ENCODE data around the gene AJAP1.

Gene AJAP1

GRCh38 chr1:4771267-4771666 is 116.9 kb downstream of the AJAP1 start:
- no peak for DNase-seq (ENCODE audit: low read depth in 2 of 2)

GRCh38 chr1:4771721-4772120 is 117.3 kb downstream of the AJAP1 start:
- DNase-seq (ENCODE audit: low read depth in 2 of 2): no peak

DNA sequence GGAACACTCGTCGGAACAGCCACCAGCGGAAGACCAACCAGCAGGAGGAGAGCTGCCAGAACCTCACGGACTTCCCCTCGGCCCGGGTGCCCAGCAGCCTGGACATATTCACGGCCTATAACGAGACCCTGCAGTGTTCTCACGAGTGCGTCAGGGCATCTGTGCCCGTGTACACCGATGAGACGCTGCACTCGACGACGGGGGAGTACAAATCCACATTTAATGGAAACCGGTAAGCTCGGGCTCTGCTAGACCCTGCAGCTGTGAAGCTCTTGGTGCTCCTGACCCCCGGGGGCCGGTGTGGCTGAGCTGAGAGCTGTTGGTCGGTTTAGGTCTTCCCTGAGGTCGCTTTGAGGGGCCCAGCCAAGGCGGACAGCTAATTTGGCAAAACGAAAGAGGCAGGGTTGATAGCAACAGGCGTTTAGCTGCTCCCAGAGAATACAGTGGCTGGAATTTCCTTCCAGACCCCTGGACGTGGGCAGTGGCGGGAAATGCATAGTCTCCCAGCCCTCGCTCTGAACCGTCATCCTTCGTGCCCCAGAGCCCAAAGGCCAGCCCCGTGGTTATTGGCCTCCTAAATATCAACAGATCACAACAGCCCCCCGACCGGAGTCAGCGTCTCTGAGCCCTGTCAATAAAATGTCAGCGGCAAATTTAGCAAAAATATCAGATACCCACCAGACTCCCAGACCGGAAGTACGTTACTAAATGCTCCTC is 118.0 kb downstream of the AJAP1 start:
- DNase-seq (ENCODE audit: low read depth in 2 of 2): no peak

DNA sequence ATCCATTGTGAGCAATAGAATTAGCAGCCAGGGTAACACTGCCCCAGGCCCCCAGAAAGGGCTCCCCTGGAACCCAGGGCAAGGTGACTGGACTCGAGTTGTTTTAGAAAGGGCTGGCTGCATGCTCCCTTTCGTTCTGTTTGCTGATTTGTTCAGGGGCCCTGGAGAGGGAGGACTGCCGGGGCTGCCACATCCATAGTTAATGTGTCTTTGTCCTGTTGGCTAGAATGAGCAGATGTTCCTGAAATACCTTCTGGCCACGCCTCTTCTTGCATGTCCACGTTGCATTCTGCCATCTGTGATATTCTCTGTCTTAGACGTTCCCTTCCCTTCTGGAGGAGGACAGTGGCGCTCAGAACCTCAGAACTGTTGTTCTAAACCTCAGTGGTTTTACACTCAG is 118.8 kb downstream of the AJAP1 start:
- DNase-seq (ENCODE audit: low read depth in 2 of 2): no peak

DNA sequence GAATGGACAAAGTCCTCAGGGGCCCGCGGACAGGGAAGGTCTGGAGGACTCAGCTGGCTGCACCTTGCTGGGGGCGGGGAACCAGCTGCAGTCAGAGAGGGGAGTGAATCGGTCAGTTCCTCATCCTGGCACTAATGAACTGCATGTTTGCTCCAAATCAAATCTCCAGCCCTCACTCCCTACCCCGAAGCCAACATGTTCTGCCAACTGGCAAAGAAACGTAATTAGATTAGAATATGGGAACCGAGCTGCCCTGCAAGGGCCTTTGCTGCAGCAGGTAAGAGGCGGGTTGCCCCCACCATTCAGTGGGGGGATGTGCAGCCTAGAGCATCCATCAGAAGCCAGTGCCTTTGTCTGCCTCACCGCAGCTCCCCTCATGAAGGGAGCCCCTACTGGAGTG is 121.1 kb downstream of the AJAP1 start:
- DNase-seq (ENCODE audit: low read depth in 2 of 2): no peak

DNA sequence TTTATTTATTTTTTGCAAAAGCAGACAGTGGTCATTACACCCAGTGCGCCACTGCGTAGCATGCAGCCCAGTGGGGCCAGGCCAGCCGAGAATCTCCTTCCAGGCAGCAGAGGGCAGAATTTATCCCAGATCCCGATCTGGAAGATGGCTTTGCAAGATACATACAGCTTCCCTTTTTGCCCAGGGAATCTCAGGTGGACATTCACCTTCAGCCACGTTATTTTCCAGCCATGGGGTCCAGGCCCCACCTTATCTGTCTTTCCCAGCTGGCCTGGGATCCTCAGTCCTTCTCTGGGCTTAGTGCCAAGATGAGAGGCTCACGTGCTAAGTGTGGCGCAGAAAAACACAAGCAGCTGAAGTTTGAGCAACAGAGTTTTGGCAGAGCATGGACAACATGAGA is 123.6 kb downstream of the AJAP1 start:
- no peak for DNase-seq (ENCODE audit: low read depth in 2 of 2)

DNA sequence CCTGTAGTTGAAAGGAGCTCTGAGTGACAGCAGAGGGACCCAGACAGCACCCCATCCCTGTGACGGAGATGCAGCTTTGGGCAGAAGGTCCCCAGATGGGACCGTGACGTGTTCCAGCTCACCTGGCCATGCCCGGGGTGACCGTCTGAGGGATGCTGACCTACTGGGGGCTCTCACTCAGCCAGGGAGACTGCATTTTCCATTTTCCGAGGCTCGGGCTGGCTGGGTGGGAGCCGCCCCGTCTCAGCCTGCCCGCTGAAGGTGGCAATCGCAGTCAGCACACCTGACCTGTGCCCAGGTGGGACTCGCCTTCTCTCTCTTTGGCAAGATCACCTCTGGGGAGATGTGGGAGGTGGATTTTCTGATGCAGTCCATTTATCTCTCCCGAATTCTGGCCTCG is 127.2 kb downstream of the AJAP1 start:
- no peak for DNase-seq (ENCODE audit: low read depth in 2 of 2)

- DNase-seq (ENCODE audit: low read depth in 2 of 2): no peak
Observed at GRCh38 chr1:4784761-4785160, 130.4 kb downstream of the AJAP1 start.

GRCh38 chr1:4786055-4786454 is 131.6 kb downstream of the AJAP1 start:
- DNase-seq (ENCODE audit: low read depth in 2 of 2): no peak

DNA sequence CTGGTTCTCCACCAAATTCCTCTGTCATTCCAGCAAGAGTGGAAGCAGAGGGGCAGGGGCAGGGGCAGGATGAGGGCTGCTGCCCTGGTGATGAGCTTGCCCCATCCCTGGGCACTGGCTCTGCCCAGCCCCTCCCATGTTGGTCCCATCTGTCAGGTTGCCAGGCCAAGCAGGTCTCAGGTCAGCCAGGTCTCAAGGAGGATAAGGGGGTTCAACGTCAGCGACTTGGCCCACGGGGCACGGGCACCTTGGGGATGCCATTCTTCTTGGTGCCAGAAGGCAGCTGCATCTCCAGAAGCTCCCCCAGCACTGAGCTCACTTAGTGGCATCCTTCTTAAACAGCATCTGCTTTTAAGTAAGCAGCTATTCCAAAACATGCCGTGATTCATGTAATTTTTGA is 133.1 kb downstream of the AJAP1 start:
- DNase-seq (ENCODE audit: low read depth in 2 of 2): no peak

DNA sequence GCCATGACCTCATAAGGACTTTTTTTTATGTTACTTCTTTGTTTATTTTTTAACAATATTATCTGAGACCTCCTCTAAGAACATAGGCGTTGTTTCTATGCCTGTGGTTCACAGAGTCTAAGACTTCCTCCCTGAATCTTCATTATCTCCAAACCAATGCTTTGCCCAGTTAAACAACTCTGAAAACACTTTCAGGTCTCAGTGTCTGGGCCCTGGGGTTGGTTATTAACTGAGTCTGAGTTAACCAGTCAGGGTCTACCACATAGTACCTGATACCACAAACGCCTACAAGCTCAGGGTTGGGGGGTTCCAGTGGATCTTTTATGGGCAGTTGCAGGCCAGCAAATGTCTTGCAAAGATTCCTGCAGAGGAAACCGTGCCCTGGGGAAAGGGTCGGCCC is 138.2 kb downstream of the AJAP1 start:
- DNase-seq (ENCODE audit: low read depth in 2 of 2): no peak

GRCh38 chr1:4794020-4794780 is 139.8 kb downstream of the AJAP1 start:
- DNase-seq (ENCODE audit: low read depth in 2 of 2): no peak

- DNase-seq (ENCODE audit: low read depth in 2 of 2): no peak
Observed at GRCh38 chr1:4796161-4797015, 142.0 kb downstream of the AJAP1 start.

- no peak for DNase-seq (ENCODE audit: low read depth in 2 of 2)
Observed at GRCh38 chr1:4797016-4797410, 142.6 kb downstream of the AJAP1 start.

- no peak for DNase-seq (ENCODE audit: low read depth in 2 of 2)
Observed at GRCh38 chr1:4797429-4797828, 143.0 kb downstream of the AJAP1 start.

DNA sequence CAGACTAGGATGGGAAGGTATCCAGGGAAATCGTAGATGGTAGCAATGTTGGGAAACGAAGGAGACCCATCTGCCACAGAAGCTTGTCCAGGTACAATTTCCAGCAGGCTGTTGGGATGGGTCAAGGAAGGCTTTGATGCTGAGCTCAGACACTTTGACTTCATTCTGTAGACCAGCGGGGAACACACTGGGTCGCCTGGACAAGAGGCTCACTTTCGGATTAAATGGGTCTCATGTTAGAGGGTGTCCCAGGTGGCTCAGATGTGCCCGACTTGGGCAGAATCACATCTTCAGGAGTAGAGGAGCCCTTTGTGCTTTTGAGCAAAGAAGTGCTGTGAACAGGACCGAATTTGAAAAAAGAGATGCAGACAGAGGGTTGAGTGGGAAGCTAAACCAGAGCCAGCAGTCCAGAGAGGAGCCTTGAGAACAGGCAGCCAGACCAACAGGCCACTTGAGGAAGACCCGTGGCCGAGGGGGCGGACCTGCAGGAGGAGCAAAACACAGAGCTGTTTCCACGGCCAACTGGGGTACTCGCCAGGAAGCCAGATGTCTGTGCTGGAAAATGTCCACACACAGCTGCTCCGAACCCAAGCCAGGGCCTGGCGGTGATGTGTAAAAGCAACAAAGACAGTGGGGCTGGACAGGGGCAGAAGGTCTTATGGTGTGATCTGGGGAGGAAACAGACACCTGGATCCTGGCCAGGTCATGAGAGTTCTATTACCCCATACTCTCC is 146.9 kb downstream of the AJAP1 start:
- no peak for DNase-seq (ENCODE audit: low read depth in 2 of 2)

GRCh38 chr1:4802024-4802423 is 147.6 kb downstream of the AJAP1 start:
- DNase-seq (ENCODE audit: low read depth in 2 of 2): no peak

- no peak for DNase-seq (ENCODE audit: low read depth in 2 of 2)
Observed at GRCh38 chr1:4803335-4803734, 148.9 kb downstream of the AJAP1 start.

- DNase-seq (ENCODE audit: low read depth in 2 of 2): no peak
Observed at GRCh38 chr1:4805987-4806386, 151.6 kb downstream of the AJAP1 start.

GRCh38 chr1:4820543-4820942 is 166.1 kb downstream of the AJAP1 start:
- DNase-seq (ENCODE audit: low read depth in 2 of 2): no peak

GRCh38 chr1:4825800-4826450 is 171.5 kb downstream of the AJAP1 start:
- no peak for DNase-seq (ENCODE audit: low read depth in 2 of 2)

All from stimulated activated CD4-positive, alpha-beta T cell treated with anti-CD3 and anti-CD28 coated beads, Interleukin-15, amount 100 ng/mL, for 48 hours (primary cell).